HCT116 (cell line): Measurements from ENCODE around the gene MYBPHL. TPM values are rescaled to one million over a fixed set of nuclear protein-coding genes. Genes with fewer than 3 reads are reported as not detected.

Experiments used
- ATAC-seq: fragments of 200-7000 bp; cut with Tn5 transposase; 2 replicates; pipeline ENCODE4 v1.9.1; 2020; ENCODE audit warnings: mild to moderate bottlenecking, moderate library complexity
- BruUV-seq: library from RNA; stranded (reverse); fragments of 400-500 nt; replicated peaks from 2 replicates; lab custom pipeline; 2021; lab: Mats Ljungman, UMichigan
- CTCF ChIA-PET: fragments of 300-600 bp; sonication (Branson Sonifier 250); formaldehyde crosslinking; loops from one replicate; lab custom pipeline; 2021; ENCODE audit warnings: antibody characterized with exemption; lab: Charles Lee
- POLR2A ChIA-PET: fragments of 300-600, 350-600 bp; sonication (Branson Sonifier 250); formaldehyde crosslinking; loops from one replicate; lab custom pipeline; 2021; ENCODE audit warnings: antibody characterized with exemption; lab: Charles Lee
- RAD21 ChIA-PET, 2 experiments: fragments of 300-600 bp; sonication (Branson Sonifier 250); formaldehyde crosslinking; loops; one replicate each; lab custom pipeline; 2023; ENCODE audit warnings: low total read pairs in 2 of 2; ENCODE audit not compliant: uncharacterized antibody in 2 of 2, unreplicated experiment in 2 of 2, low non-redundant PET in 1 of 2; lab: Charles Lee
- DNase-seq: peaks from one replicate; pipeline ENCODE4 v3.0.0-alpha.2; 2010; ENCODE audit warnings: low read depth, low spot score
- H2AFZ ChIP-seq: fragments of 200-600 bp; shearing (Covaris generic), sonication (generic); 2 replicates; pipeline ENCODE4 v1.6.1; 2017; ENCODE audit warnings: low read depth, mixed run types, mixed read lengths, antibody characterized with exemption, low read length; ENCODE audit not compliant: poor library complexity, severe bottlenecking
- H3K27ac ChIP-seq: 2 replicates; pipeline ENCODE4 v1.5.1; 2012; ENCODE audit warnings: low read depth, low read length
- H3K27me3 ChIP-seq: fragments of 200-600 bp; sonication (generic); 2 replicates; pipeline ENCODE4 v1.6.1; 2016; ENCODE audit warnings: mixed run types, low read length, mixed read lengths; ENCODE audit not compliant: insufficient read depth
- H3K36me3 ChIP-seq, 2 experiments: fragments of 200-500 bp in 1 of 2; fragments of 200-600 bp in 1 of 2; sonication (Bioruptor generic) in 1 of 2; sonication (generic) in 1 of 2; 2 replicates each; pipeline versions ENCODE4 v1.5.1 to v1.6.1; 2014 to 2016; ENCODE audit warnings: low read length in 2 of 2, inconsistent platforms in 1 of 2, mixed read lengths in 1 of 2, mixed run types in 1 of 2; ENCODE audit not compliant: insufficient read depth in 2 of 2, control insufficient read depth in 1 of 2
- H3K4me1 ChIP-seq, 2 experiments: fragments of 200-600 bp in 1 of 2; sonication (generic) in 1 of 2; 2 replicates each; pipeline versions ENCODE4 v1.5.1 to v1.6.1; 2012 to 2017; ENCODE audit warnings: low read length in 2 of 2, inconsistent platforms in 1 of 2, mild to moderate bottlenecking in 1 of 2, mixed read lengths in 1 of 2, mixed run types in 1 of 2, moderate library complexity in 1 of 2; ENCODE audit not compliant: insufficient read depth in 2 of 2, control insufficient read depth in 1 of 2
- H3K4me2 ChIP-seq: fragments of 200-600 bp; sonication (generic); 2 replicates; pipeline ENCODE4 v1.6.1; 2017; ENCODE audit warnings: mixed run types, low read length, mixed read lengths
- H3K4me3 ChIP-seq, 2 experiments: fragments of 200-600 bp in 1 of 2; sonication (generic) in 1 of 2; replicated peaks in 1 of 2; 2 replicates each; pipeline ENCODE4 v1.5.1; 2011 to 2016; ENCODE audit warnings: low read length in 2 of 2, control low read depth in 1 of 2, low read depth in 1 of 2, mild to moderate bottlenecking in 1 of 2, mixed read lengths in 1 of 2, mixed run types in 1 of 2
- H3K79me2 ChIP-seq: fragments of 200-600 bp; sonication (generic); 2 replicates; pipeline ENCODE4 v1.6.1; 2017; ENCODE audit warnings: mild to moderate bottlenecking, mixed run types, low read length, moderate library complexity, mixed read lengths; ENCODE audit not compliant: insufficient read depth
- H3K9ac ChIP-seq: fragments of 200-600 bp; sonication (generic); 2 replicates; pipeline ENCODE4 v1.6.1; 2016; ENCODE audit warnings: low read length, mixed read lengths
- H3K9me2 ChIP-seq: fragments of 200-600 bp; sonication (generic), shearing (Covaris generic); 2 replicates; pipeline ENCODE4 v1.6.1; 2017; ENCODE audit warnings: mixed run types, mild to moderate bottlenecking, moderate library complexity; ENCODE audit not compliant: insufficient read depth
- H3K9me3 ChIP-seq, 2 experiments: fragments of 200-500 bp in 1 of 2; fragments of 200-600 bp in 1 of 2; sonication (Bioruptor generic) in 1 of 2; sonication (generic) in 1 of 2; 2 replicates each; pipeline ENCODE4 v1.6.1; 2014 to 2017; ENCODE audit warnings: low read length in 2 of 2, mixed read lengths in 2 of 2, inconsistent platforms in 1 of 2, low read depth in 1 of 2, mild to moderate bottlenecking in 1 of 2, mixed run types in 1 of 2, moderate library complexity in 1 of 2; ENCODE audit not compliant: control insufficient read depth in 1 of 2, insufficient read depth in 1 of 2
- H4K20me1 ChIP-seq: fragments of 200-600 bp; sonication (generic), shearing (Covaris generic); 2 replicates; pipeline ENCODE4 v1.6.1; 2017; ENCODE audit warnings: mixed run types, mild to moderate bottlenecking, moderate library complexity; ENCODE audit not compliant: insufficient read depth
- CBX3 ChIP-seq: IDR thresholded peaks from 2 replicates; pipeline ENCODE4 v1.6.1; 2012; ENCODE audit warnings: low read depth
- EZH2 ChIP-seq: fragments of 200-600 bp; sonication (generic); IDR thresholded peaks from 2 replicates; pipeline ENCODE4 v1.6.1; 2017; ENCODE audit warnings: antibody characterized with exemption, mixed run types
- EZH2phosphoT487 ChIP-seq: fragments of 200-600 bp; IDR thresholded peaks from 2 replicates; pipeline ENCODE4 v1.6.1; 2018; ENCODE audit warnings: antibody characterized with exemption, borderline replicate concordance
- RAD21 ChIP-seq: IDR thresholded peaks from 2 replicates; pipeline ENCODE4 v1.6.1; 2012; ENCODE audit warnings: low read depth, mild to moderate bottlenecking
- SIN3A ChIP-seq: IDR thresholded peaks from 2 replicates; pipeline ENCODE4 v1.6.1; 2012; ENCODE audit warnings: low read depth
- TCF7L2 ChIP-seq: IDR thresholded peaks from 2 replicates; pipeline ENCODE4 v1.7.0; 2011; ENCODE audit warnings: borderline replicate concordance, inconsistent platforms; ENCODE audit not compliant: insufficient read depth, insufficient read length; ENCODE audit errors: extremely low read depth
- ZFX ChIP-seq: fragments of 450-650 bp; IDR thresholded peaks from 2 replicates; pipeline ENCODE4 v1.6.1; 2017
- ZNF274 ChIP-seq: fragments of 200-500 bp; sonication (Bioruptor generic); IDR thresholded peaks from 2 replicates; pipeline ENCODE4 v1.6.1; 2014; ENCODE audit warnings: mild to moderate bottlenecking, low read depth, low read length, inconsistent platforms
- intact Hi-C: fragments of 100-400 bp; cut with micrococcal nuclease; formaldehyde crosslinking; loops from 2 replicates; pipeline ENCODE4 v1.10.0; 2022
- total RNA-seq: library from RNA; stranded (reverse); gene quantifications from one replicate; pipeline ENCODE4 v1.2.1, GENCODE V29; 2021; ENCODE audit not compliant: unreplicated experiment
- TF ChIP-seq, protein P1 (sequence below): IDR thresholded peaks from 2 replicates; pipeline ENCODE4 v1.6.1; 2012
- TF ChIP-seq, protein P2 (sequence below): IDR thresholded peaks from 2 replicates; pipeline ENCODE4 v1.6.1; 2012; ENCODE audit warnings: low read depth
- TF ChIP-seq, protein P3 (sequence below), 3 experiments: fragments of 200-600 bp in 1 of 3; sonication (generic) in 1 of 3; IDR thresholded peaks in 2 of 3; conservative IDR thresholded peaks in 1 of 3; 2 replicates each; pipeline ENCODE4 v1.5.1; 2012 to 2017; ENCODE audit warnings: low read depth in 2 of 3, low read length in 2 of 3, antibody characterized with exemption in 1 of 3, borderline replicate concordance in 1 of 3, control low read depth in 1 of 3, mild to moderate bottlenecking in 1 of 3, mixed read lengths in 1 of 3, mixed run types in 1 of 3, moderate library complexity in 1 of 3; ENCODE audit not compliant: insufficient read depth in 1 of 3

The MYBPHL gene
- total RNA-seq, 1 experiment from 2014 or later: 1.0 TPM

DNA sequence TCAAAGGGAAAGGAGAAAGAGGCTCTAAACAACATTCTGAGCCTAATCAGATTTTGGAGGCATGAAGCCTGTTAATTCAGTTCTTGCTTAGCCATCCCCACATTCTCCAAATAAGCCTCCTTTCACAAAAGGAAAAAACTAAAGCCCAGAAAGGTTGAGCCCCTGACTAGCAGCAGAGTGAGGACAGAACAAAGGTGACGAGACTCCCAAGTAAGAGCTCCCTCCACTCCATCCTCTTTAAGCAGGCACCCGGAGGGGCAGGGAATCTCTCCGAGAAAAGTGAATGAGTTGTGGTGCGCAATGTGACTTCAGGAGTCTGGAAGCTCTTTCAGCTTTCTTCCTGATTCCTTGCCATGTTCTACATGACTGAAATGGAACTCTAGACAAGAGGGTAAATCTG is 43.4 kb upstream of the MYBPHL start:
- TF ChIP-seq, protein P1, sequence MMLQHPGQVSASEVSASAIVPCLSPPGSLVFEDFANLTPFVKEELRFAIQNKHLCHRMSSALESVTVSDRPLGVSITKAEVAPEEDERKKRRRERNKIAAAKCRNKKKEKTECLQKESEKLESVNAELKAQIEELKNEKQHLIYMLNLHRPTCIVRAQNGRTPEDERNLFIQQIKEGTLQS: no peak
- no peak for TF ChIP-seq RAD21
- no peak for TF ChIP-seq EZH2phosphoT487
- no peak for TF ChIP-seq ZFX
- TF ChIP-seq, protein P2, sequence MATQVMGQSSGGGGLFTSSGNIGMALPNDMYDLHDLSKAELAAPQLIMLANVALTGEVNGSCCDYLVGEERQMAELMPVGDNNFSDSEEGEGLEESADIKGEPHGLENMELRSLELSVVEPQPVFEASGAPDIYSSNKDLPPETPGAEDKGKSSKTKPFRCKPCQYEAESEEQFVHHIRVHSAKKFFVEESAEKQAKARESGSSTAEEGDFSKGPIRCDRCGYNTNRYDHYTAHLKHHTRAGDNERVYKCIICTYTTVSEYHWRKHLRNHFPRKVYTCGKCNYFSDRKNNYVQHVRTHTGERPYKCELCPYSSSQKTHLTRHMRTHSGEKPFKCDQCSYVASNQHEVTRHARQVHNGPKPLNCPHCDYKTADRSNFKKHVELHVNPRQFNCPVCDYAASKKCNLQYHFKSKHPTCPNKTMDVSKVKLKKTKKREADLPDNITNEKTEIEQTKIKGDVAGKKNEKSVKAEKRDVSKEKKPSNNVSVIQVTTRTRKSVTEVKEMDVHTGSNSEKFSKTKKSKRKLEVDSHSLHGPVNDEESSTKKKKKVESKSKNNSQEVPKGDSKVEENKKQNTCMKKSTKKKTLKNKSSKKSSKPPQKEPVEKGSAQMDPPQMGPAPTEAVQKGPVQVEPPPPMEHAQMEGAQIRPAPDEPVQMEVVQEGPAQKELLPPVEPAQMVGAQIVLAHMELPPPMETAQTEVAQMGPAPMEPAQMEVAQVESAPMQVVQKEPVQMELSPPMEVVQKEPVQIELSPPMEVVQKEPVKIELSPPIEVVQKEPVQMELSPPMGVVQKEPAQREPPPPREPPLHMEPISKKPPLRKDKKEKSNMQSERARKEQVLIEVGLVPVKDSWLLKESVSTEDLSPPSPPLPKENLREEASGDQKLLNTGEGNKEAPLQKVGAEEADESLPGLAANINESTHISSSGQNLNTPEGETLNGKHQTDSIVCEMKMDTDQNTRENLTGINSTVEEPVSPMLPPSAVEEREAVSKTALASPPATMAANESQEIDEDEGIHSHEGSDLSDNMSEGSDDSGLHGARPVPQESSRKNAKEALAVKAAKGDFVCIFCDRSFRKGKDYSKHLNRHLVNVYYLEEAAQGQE: no peak
- no peak for TF ChIP-seq ZNF274
- Histone ChIP-seq H3K9me2 (no peaks in the 10 kb centered on the region), H3K79me2 (no peaks in the 10 kb centered on the region), H3K4me1 (no peaks in the 10 kb centered on the region), H3K9ac (no peak overlapping the region), H4K20me1 (no peaks in the 10 kb centered on the region), H3K4me3 (no peak overlapping the region), H3K36me3 (no peaks in the 10 kb centered on the region), H3K4me2 (no peak overlapping the region), H3K27me3 (no peaks in the 10 kb centered on the region), H3K9me3 (no peaks in the 10 kb centered on the region), H3K27ac (no peak overlapping the region), H2AFZ (no peak overlapping the region)
- no peak for ATAC-seq
- POLR2A ChIA-PET: no interaction called here
- no TSS peak for BruUV-seq
- intact Hi-C loops: no loop called here
- no peak for DNase-seq
- CTCF ChIA-PET: no interaction called here
- RAD21 ChIA-PET: no interaction called here

DNA sequence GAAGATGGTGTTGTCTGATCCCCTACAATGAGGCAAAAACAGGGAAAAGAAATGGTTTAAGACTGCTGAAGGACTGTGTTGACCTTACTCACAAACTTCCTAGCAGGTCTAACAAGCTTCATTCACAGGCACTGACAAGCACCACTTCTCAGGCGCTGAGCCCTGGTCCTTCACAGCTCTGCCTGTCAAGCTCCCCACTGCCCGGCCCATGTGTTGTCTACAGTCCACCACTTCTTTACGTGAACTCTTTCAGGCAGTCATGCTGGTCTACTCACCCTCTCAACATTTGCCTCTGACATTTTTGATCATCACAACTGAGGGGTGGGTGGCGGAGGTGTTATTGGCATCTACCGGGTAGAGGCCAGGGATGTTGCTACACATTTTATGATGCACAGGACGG is 40.7 kb upstream of the MYBPHL start:
- DNase-seq (no peak), ATAC-seq (no peak)
- Histone ChIP-seq H3K36me3 (no peaks in the 10 kb centered on the region), H3K27me3 (no peaks in the 10 kb centered on the region), H3K4me3 (no peak overlapping the region), H3K4me1 (no peaks in the 10 kb centered on the region), H3K4me2 (no peak overlapping the region), H3K9me2 (no peaks in the 10 kb centered on the region), H3K27ac (no peak overlapping the region), H4K20me1 (no peaks in the 10 kb centered on the region), H3K9ac (no peak overlapping the region), H3K9me3 (no peaks in the 10 kb centered on the region), H2AFZ (no peak overlapping the region), H3K79me2 (no peaks in the 10 kb centered on the region)
- BruUV-seq: no TSS peak
- ChIA-PET POLR2A (no interaction called here), CTCF (no interaction called here), RAD21 (no interaction called here)
- intact Hi-C loops: no loop called here
- no peak for TF ChIP-seq SIN3A
- TF ChIP-seq, protein P3, sequence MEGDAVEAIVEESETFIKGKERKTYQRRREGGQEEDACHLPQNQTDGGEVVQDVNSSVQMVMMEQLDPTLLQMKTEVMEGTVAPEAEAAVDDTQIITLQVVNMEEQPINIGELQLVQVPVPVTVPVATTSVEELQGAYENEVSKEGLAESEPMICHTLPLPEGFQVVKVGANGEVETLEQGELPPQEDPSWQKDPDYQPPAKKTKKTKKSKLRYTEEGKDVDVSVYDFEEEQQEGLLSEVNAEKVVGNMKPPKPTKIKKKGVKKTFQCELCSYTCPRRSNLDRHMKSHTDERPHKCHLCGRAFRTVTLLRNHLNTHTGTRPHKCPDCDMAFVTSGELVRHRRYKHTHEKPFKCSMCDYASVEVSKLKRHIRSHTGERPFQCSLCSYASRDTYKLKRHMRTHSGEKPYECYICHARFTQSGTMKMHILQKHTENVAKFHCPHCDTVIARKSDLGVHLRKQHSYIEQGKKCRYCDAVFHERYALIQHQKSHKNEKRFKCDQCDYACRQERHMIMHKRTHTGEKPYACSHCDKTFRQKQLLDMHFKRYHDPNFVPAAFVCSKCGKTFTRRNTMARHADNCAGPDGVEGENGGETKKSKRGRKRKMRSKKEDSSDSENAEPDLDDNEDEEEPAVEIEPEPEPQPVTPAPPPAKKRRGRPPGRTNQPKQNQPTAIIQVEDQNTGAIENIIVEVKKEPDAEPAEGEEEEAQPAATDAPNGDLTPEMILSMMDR (IDR thresholded peaks at IDR 0.05 in 2 of 3, conservative IDR thresholded peaks at IDR 0.05 in 1 of 3; ENCODE audit: borderline replicate concordance in 1 of 3, insufficient read depth in 1 of 3, low read depth in 2 of 3, low read length in 2 of 3): no peak
- TF ChIP-seq, protein P2: no peak
- no peak for TF ChIP-seq CBX3
- no peak for TF ChIP-seq TCF7L2
- no peak for TF ChIP-seq ZFX
- TF ChIP-seq EZH2: no peak
